OCI-LY7 (cell line): ENCODE data around the gene CCER1. TPM values are rescaled to one million over a fixed set of nuclear protein-coding genes. Genes with fewer than 3 reads are reported as not detected.

Experiments used
- BruUV-seq: library from RNA; stranded (reverse); fragments of 400-500 nt; replicated peaks from 2 replicates; lab custom pipeline; 2021; lab: Mats Ljungman, UMichigan
- CTCF ChIA-PET: fragments of 300-600 bp; sonication (Branson Sonifier 250); formaldehyde crosslinking; loops from one replicate; lab custom pipeline; 2022; ENCODE audit warnings: antibody characterized with exemption; ENCODE audit not compliant: unreplicated experiment; lab: Charles Lee
- POLR2A ChIA-PET: fragments of 300-600 bp; sonication (Branson Sonifier 250); formaldehyde crosslinking; loops from one replicate; lab custom pipeline; 2022; ENCODE audit warnings: antibody characterized with exemption; lab: Charles Lee
- DNase-seq: peaks from one replicate; pipeline ENCODE4 v3.0.0-alpha.2; 2015; ENCODE audit warnings: low spot score
- H2AFZ ChIP-seq: fragments of 200-600 bp; sonication (generic), shearing (Covaris generic); 2 replicates; pipeline ENCODE4 v1.6.1; 2014; ENCODE audit warnings: mild to moderate bottlenecking, antibody characterized with exemption, low read length, moderate library complexity
- H3K27ac ChIP-seq: fragments of 200-600 bp; sonication (generic); 2 replicates; pipeline ENCODE4 v1.5.1; 2014; ENCODE audit warnings: mixed run types, low read depth, mild to moderate bottlenecking, moderate library complexity, low read length, inconsistent platforms; ENCODE audit not compliant: poor library complexity, severe bottlenecking
- H3K36me3 ChIP-seq: fragments of 200-600 bp; sonication (generic); 2 replicates; pipeline ENCODE4 v1.6.1; 2014; ENCODE audit warnings: mild to moderate bottlenecking, antibody characterized with exemption, low read length, moderate library complexity, mixed read lengths; ENCODE audit not compliant: insufficient read depth
- H3K4me1 ChIP-seq: fragments of 200-600 bp; sonication (generic); 2 replicates; pipeline ENCODE4 v1.5.1; 2014; ENCODE audit warnings: mild to moderate bottlenecking, low read length; ENCODE audit not compliant: insufficient read depth, poor library complexity, severe bottlenecking
- H3K4me2 ChIP-seq: fragments of 200-600 bp; sonication (generic); 2 replicates; pipeline ENCODE4 v1.6.1; 2014; ENCODE audit warnings: mild to moderate bottlenecking, low read length
- H3K4me3 ChIP-seq: fragments of 200-600 bp; sonication (generic); 2 replicates; pipeline ENCODE4 v1.5.1; 2014; ENCODE audit warnings: mild to moderate bottlenecking, low read depth, low read length; ENCODE audit not compliant: poor library complexity, severe bottlenecking
- H3K79me2 ChIP-seq: fragments of 200-600 bp; sonication (generic); 2 replicates; pipeline ENCODE4 v1.6.1; 2016; ENCODE audit warnings: low read depth, mild to moderate bottlenecking, low read length, moderate library complexity, mixed read lengths; ENCODE audit not compliant: insufficient read depth
- H3K9me2 ChIP-seq: fragments of 200-600 bp; sonication (generic); 2 replicates; pipeline ENCODE4 v1.6.1; 2016; ENCODE audit warnings: mild to moderate bottlenecking, low read length, mixed read lengths; ENCODE audit not compliant: insufficient read depth
- H3K9me3 ChIP-seq: fragments of 200-600 bp; sonication (generic); 2 replicates; pipeline ENCODE4 v1.6.1; 2014; ENCODE audit warnings: mild to moderate bottlenecking, mixed run types, low read length, mixed read lengths
- H4K20me1 ChIP-seq: fragments of 200-600 bp; sonication (generic); 2 replicates; pipeline ENCODE4 v1.6.1; 2014; ENCODE audit warnings: mild to moderate bottlenecking, antibody characterized with exemption, low read length, moderate library complexity, mixed read lengths; ENCODE audit not compliant: insufficient read depth
- CTCF ChIP-seq: fragments of 200-600 bp; sonication (generic); conservative IDR thresholded peaks from 2 replicates; pipeline ENCODE4 v1.5.1; 2014; ENCODE audit warnings: mild to moderate bottlenecking, antibody characterized with exemption, low read length, moderate library complexity, mixed read lengths
- EZH2phosphoT487 ChIP-seq: fragments of 200-600 bp; sonication (generic); IDR thresholded peaks from 2 replicates; pipeline ENCODE4 v1.6.1; 2018; ENCODE audit warnings: low read depth, borderline replicate concordance, mild to moderate bottlenecking, mixed run types, antibody characterized with exemption, low read length, moderate library complexity, mixed read lengths
- intact Hi-C: fragments of 100-400 bp; cut with micrococcal nuclease; formaldehyde crosslinking; loops from one replicate; pipeline ENCODE4 v1.10.0; 2022; ENCODE audit not compliant: unreplicated experiment
- total RNA-seq, 2 experiments: library from RNA; depleted of rRNA in 1 of 2; stranded (reverse); fragments of >200 nt in 1 of 2; shearing (Covaris generic) in 1 of 2; gene quantifications; 2 replicates each; pipeline ENCODE4 v1.2.3, GENCODE V29; 2014 to 2022

CCER1 gene
- total RNA-seq, 2 experiments from 2014 or later, result not detected

GRCh38 chr12:90974286-90974685 is 19.3 kb upstream of the CCER1 start:
- H2AFZ ChIP-seq, result no peak overlapping the region
- no peaks in the 10 kb centered on the region for H3K9me2 ChIP-seq
- ChIA-PET CTCF (no interaction called here), POLR2A (no interaction called here)
- BruUV-seq, result no TSS peak
- no peak for DNase-seq
- no peak for TF ChIP-seq CTCF
- TF ChIP-seq EZH2phosphoT487, result no peak
- H3K36me3 ChIP-seq, result no peaks in the 10 kb centered on the region
- no peaks in the 10 kb centered on the region for H3K79me2 ChIP-seq
- intact Hi-C loops, result no loop called here
- H3K4me2 ChIP-seq, result no peak overlapping the region
- no peak overlapping the region for H3K4me3 ChIP-seq
- H3K4me1 ChIP-seq, result no peaks in the 10 kb centered on the region
- H4K20me1 ChIP-seq, result no peaks in the 10 kb centered on the region
- H3K9me3 ChIP-seq, result no peaks in the 10 kb centered on the region
- H3K27ac ChIP-seq, result no peak overlapping the region

- no peaks in the 10 kb centered on the region for H4K20me1 ChIP-seq
- H3K9me3 ChIP-seq, result no peaks in the 10 kb centered on the region
- DNase-seq, result no peak
- no peak overlapping the region for H3K27ac ChIP-seq
- TF ChIP-seq CTCF, result no peak
- no peak for TF ChIP-seq EZH2phosphoT487
- ChIA-PET CTCF (no interaction called here), POLR2A (no interaction called here)
- H3K36me3 ChIP-seq, result no peaks in the 10 kb centered on the region
- no peak overlapping the region for H2AFZ ChIP-seq
- BruUV-seq, result no TSS peak
- no peak overlapping the region for H3K4me2 ChIP-seq
- intact Hi-C loops, result no loop called here
- no peaks in the 10 kb centered on the region for H3K79me2 ChIP-seq
- no peaks in the 10 kb centered on the region for H3K4me1 ChIP-seq
- no peak overlapping the region for H3K4me3 ChIP-seq
- no peaks in the 10 kb centered on the region for H3K9me2 ChIP-seq
Observed at GRCh38 chr12:90972226-90972625, 17.2 kb upstream of the CCER1 start.

- Histone ChIP-seq H3K4me3 (no peak overlapping the region), H3K4me2 (no peak overlapping the region), H3K36me3 (no peaks in the 10 kb centered on the region), H2AFZ (no peak overlapping the region), H3K9me2 (no peaks in the 10 kb centered on the region), H3K27ac (no peak overlapping the region), H4K20me1 (no peaks in the 10 kb centered on the region), H3K4me1 (no peaks in the 10 kb centered on the region), H3K9me3 (no peaks in the 10 kb centered on the region), H3K79me2 (no peaks in the 10 kb centered on the region)
- DNase-seq, result no peak
- no peak for TF ChIP-seq CTCF
- TF ChIP-seq EZH2phosphoT487, result no peak
- no TSS peak for BruUV-seq
- intact Hi-C loops, result no loop called here
- CTCF ChIA-PET, result no interaction called here
- POLR2A ChIA-PET, result no interaction called here
Observed at GRCh38 chr12:90970911-90971310, 15.9 kb upstream of the CCER1 start.
